Epithelial cell of proximal tubule (primary cell): ENCODE results near the gene AGPAT1. TPM values are rescaled to one million over a fixed set of nuclear protein-coding genes. Genes with fewer than 3 reads are reported as not detected.

Experiments used
- DNase-seq: peaks from one replicate; pipeline ENCODE4 v3.0.0-alpha.2; 2011; ENCODE audit warnings: low read depth
- H3K4me3 ChIP-seq: 2 replicates; pipeline ENCODE4 v1.5.1; 2011; ENCODE audit warnings: low read depth, mild to moderate bottlenecking, low read length
- CTCF ChIP-seq: conservative IDR thresholded peaks from 2 replicates; pipeline ENCODE4 v1.5.1; 2012; ENCODE audit warnings: low read depth, mild to moderate bottlenecking, low read length
- total RNA-seq: library from RNA; depleted of rRNA; stranded (reverse); fragments of >200 nt; gene quantifications from 2 replicates; pipeline ENCODE4 v1.2.3, GENCODE V29; 2015

The AGPAT1 gene
- total RNA-seq, 1 donor from 2014 or later: 72.2 TPM

- TF ChIP-seq CTCF: no peak
- no peak for DNase-seq
- H3K4me3 ChIP-seq: no peak overlapping the region
Observed at GRCh38 chr6:32183483-32184083, 7.7 kb upstream of the AGPAT1 start.

GRCh38 chr6:32183030-32183429 lies 7.1 kb upstream of the AGPAT1 start:
- no peak for DNase-seq
- TF ChIP-seq CTCF: no peak
- no peak overlapping the region for H3K4me3 ChIP-seq

DNA sequence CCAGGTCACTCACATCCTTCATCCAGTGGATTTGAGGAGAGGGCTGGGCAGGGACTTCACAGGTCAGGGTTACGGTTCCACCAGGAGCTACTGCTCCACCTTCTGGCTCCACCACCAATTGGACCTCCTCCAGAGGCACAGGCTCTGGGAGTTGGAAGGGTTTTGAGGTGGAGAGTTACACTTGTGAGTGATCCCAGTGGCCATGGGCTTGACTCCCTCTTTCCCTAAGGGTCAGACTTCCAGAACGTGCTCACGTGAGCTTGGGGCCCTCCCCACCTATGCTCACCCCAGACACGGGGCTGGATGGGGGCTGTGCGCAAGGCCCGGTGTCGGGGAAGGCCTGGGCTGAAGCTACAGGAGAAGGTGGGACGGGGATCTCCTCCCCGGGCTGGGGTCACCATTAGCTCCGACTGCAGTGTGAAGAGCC lies 6.7 kb upstream of the AGPAT1 start:
- H3K4me3 ChIP-seq: no peak overlapping the region
- DNase-seq: no peak
- no peak for TF ChIP-seq CTCF

DNA sequence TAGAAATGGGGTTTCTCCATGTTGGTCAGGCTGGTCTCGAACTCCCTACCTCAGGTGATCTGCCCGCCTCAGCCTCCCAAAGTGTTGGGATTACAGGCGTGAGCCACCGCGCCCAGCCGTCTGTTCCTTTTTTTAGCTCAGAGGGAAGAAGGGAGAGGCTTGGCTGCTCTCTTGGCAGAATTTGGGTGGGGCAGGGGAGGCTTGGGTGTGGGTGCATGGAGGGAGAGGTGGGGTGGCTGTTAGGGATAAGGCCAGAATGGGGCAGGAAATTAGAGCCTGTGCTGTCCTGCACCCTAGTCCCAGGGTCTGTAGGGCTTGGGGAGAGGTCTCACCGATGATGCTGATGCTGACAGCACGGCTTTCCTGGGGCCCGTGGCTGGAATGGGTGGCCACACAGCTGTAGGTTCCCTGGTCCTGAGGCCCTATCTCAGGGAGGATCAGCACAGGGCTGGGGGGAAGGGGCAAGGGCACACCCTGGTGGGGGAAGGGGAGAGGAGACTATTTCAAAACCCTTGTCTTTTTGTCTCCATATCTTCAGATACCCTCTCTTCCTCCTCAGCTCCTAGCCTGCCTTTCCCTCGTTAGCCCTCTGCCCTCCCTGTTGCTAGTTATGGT lies 6.1 kb upstream of the AGPAT1 start:
- no peak overlapping the region for H3K4me3 ChIP-seq
- no peak for TF ChIP-seq CTCF
- DNase-seq: no peak

DNA sequence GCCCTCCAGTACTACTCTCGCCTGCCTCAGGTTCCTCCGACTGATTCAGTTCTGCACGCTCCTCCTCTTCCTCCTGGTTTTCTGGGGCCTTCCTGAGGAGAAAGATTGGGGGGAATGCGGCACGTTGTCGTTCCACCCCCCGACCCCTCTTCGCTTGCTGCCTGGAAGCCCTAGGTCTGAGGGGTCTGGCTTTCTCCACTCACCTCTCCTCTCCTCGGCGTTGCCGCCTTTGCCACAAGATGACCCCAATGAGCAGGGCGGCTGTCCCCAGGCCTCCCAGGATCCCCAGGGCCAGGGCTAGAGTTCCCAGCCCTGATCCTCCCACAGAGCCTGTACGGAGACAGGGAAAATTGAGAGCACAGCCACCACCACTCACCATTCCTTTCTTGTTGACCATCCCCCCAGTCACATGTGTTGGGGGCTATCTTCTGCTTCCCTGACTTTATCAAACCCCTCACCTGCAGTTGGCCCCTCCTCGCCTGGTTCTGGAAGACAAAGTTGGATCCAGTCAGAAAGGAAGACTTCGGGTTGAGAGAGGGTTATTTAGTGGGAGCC lies 5.3 kb upstream of the AGPAT1 start:
- DNase-seq: no peak
- no peak for TF ChIP-seq CTCF
- no peak overlapping the region for H3K4me3 ChIP-seq

DNA sequence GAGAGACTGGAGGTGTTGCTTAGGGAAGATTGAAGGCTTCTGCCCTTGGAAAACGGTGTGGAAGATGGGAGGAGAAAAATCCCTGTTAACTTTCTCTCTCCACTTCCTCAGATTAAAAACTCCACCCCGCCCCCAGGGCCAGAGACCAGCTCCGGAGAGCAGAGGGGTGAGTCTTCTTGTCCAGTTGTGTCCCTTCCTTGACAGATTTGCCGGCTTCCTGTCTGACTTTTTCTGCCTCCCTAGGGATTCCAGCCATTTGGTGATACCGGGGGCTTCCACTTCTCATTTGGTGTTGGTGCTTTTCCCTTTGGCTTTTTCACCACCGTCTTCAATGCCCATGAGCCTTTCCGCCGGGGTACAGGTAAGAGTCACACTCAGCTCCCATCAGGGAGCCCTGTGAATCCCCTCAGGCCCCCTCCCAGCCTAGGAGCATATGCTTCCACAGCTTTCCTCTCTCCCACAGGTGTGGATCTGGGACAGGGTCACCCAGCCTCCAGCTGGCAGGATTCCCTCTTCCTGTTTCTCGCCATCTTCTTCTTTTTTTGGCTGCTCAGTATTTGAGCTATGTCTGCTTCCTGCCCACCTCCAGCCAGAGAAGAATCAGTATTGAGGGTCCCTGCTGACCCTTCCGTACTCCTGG lies 4.0 kb upstream of the AGPAT1 start:
- peak overlapping the region; percentile 99 for H3K4me3 ChIP-seq
- no peak for TF ChIP-seq CTCF
- DNase-seq: no peak
